IPS DF 19.7 (cell line): ENCODE data around the gene FNDC10.

Experiments
- DNase-seq: peaks from one replicate; pipeline ENCODE4 v3.0.0-alpha.2; 2013; ENCODE audit warnings: low read depth, low spot score

FNDC10 gene

GRCh38 chr1:1548591-1548990, 51.3 kb downstream of the FNDC10 start:
- no peak for DNase-seq
